Measurements from ENCODE around the gene GOLPH3.
"Not testable (repeated sequence)": the region's sequence is repeated elsewhere in the genome, so short reads cannot be mapped to it uniquely, and the experiment has no call there.

Gene GOLPH3

DNA sequence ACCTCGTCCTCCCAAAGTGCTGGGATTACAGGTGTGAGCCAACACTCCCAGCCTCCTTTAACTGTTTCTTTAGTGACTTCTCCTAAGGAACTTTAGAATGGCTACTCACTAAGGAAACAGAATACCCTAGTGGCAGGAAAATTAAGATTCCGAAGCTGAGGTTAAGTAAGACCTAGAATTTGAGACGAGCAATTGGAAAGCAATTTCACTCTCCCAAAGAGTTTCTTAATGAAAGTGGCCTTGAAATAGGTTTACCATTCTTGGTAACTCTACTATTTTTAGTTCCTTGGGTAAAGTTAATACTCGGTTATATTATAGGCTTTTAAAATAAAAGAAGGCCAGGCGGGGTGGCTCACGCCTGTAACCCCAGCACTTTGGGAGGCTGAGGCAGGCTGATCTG, 22.9 kb upstream of the GOLPH3 start:
- H3K4me3 ChIP-seq (ENCODE audit: low read length): no peak overlapping the region
- H3K9ac ChIP-seq (ENCODE audit: low read length): no peak overlapping the region
- H3K9me3 ChIP-seq (ENCODE audit: control insufficient read depth, low read length): no peaks in the 10 kb centered on the region
- H3K4me1 ChIP-seq (ENCODE audit: control insufficient read depth, insufficient read depth, low read length): peaks cover 19% of the 10 kb centered on the region
- H3K36me3 ChIP-seq (ENCODE audit: control insufficient read depth, insufficient read depth, low read length): no peaks in the 10 kb centered on the region
- H3K27me3 ChIP-seq (ENCODE audit: control insufficient read depth, insufficient read depth, low read length): no peaks in the 10 kb centered on the region

DNA sequence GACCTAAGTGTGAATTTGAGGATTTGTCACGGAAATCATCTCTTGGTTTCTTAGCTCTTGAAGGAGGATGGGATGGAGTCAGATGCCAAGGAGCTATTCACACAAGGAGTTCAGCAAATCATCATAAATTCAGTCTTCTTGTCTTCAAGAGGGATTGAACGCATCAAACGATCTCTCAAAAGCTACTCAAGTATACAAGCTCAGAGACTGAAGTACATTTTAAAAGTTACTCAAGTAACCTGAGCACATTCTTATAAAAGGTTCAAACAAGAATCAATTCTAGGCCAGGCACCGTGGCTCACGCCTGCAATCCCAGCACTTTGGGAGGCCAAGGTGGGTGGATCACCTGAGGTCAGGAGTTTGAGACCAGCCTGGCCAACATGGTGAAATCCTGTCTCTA, 21.1 kb upstream of the GOLPH3 start:
- H3K4me3 ChIP-seq (ENCODE audit: low read length): no peak overlapping the region
- H3K9ac ChIP-seq (ENCODE audit: low read length): no peak overlapping the region
- H3K27me3 ChIP-seq (ENCODE audit: control insufficient read depth, insufficient read depth, low read length): no peaks in the 10 kb centered on the region
- H3K9me3 ChIP-seq (ENCODE audit: control insufficient read depth, low read length): no peaks in the 10 kb centered on the region
- peaks cover 9% of the 10 kb centered on the region for H3K4me1 ChIP-seq (ENCODE audit: control insufficient read depth, insufficient read depth, low read length)
- H3K36me3 ChIP-seq (ENCODE audit: control insufficient read depth, insufficient read depth, low read length): no peaks in the 10 kb centered on the region

DNA sequence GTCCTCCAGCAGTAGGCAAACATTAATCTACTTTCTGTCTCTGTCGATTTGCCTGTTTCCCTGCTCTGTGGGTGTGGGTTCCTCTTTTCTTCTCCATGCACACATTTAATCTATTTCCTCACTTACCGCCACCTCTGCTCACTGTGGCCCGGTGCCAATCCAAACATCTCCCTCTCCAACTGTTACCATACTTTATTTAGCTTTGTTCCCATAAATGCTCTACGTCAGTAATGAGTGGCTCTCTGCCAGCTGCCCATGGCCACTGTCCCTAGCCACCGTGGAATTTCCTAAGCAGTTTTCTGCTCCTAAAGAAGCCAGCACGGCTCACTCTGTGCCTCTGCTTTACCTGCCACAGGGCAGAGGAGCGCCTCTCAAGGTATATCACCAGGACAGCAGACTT, 19.5 kb upstream of the GOLPH3 start:
- H3K4me3 ChIP-seq (ENCODE audit: low read length): no peak overlapping the region
- H3K9me3 ChIP-seq (ENCODE audit: control insufficient read depth, low read length): no peaks in the 10 kb centered on the region
- peaks cover 9% of the 10 kb centered on the region for H3K4me1 ChIP-seq (ENCODE audit: control insufficient read depth, insufficient read depth, low read length)
- H3K27me3 ChIP-seq (ENCODE audit: control insufficient read depth, insufficient read depth, low read length): no peaks in the 10 kb centered on the region
- peak overlapping the region; percentile 42 for H3K9ac ChIP-seq (ENCODE audit: low read length)
- H3K36me3 ChIP-seq (ENCODE audit: control insufficient read depth, insufficient read depth, low read length): no peaks in the 10 kb centered on the region

DNA sequence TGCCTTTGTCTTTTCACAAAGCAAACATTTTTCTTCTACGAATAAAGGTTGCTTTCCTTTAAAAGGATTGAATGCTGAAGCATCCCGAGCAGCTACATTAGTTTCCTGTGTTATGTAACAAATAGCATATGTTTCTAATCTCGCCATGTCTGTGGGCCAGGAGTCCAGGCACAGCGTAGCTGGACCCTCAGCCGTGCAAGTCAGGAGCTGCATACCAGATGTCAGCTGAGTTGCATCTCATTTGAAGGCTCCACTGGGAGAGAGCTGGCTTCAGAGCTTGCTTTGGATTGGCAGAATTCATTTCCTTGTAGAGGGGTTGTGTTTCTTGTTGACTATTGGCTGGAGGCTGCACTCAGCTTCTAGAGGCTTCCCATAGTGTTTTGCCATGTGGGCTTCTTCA, 16.0 kb upstream of the GOLPH3 start:
- H3K9ac ChIP-seq (ENCODE audit: low read length): no peak overlapping the region
- no peaks in the 10 kb centered on the region for H3K36me3 ChIP-seq (ENCODE audit: control insufficient read depth, insufficient read depth, low read length)
- H3K4me1 ChIP-seq (ENCODE audit: control insufficient read depth, insufficient read depth, low read length): peaks cover 9% of the 10 kb centered on the region
- no peaks in the 10 kb centered on the region for H3K27me3 ChIP-seq (ENCODE audit: control insufficient read depth, insufficient read depth, low read length)
- no peaks in the 10 kb centered on the region for H3K9me3 ChIP-seq (ENCODE audit: control insufficient read depth, low read length)
- no peak overlapping the region for H3K4me3 ChIP-seq (ENCODE audit: low read length)

DNA sequence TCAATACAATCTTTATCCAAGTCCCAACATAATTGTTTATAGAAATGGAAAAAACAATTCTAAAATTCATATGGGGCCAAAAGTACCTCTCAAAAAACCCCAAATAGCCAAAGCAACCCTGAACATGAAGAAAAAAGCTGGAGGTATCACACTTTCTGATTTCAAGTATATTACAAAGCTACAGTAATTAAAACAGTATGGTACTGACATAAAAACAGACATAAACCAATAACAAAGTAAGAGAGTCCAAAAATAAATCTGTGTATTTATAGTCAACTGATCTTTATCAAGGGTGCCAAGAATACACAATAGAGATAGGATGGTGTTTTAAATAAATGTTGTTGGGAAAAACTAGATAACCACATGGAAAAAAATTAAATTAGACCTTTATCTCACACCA, 13.6 kb upstream of the GOLPH3 start:
- H3K27me3 ChIP-seq (ENCODE audit: control insufficient read depth, insufficient read depth, low read length): no peaks in the 10 kb centered on the region
- H3K36me3 ChIP-seq (ENCODE audit: control insufficient read depth, insufficient read depth, low read length): no peaks in the 10 kb centered on the region
- no peaks in the 10 kb centered on the region for H3K9me3 ChIP-seq (ENCODE audit: control insufficient read depth, low read length)
- no peak overlapping the region for H3K4me3 ChIP-seq (ENCODE audit: low read length)
- H3K9ac ChIP-seq (ENCODE audit: low read length): no peak overlapping the region
- H3K4me1 ChIP-seq (ENCODE audit: control insufficient read depth, insufficient read depth, low read length): no peaks in the 10 kb centered on the region

DNA sequence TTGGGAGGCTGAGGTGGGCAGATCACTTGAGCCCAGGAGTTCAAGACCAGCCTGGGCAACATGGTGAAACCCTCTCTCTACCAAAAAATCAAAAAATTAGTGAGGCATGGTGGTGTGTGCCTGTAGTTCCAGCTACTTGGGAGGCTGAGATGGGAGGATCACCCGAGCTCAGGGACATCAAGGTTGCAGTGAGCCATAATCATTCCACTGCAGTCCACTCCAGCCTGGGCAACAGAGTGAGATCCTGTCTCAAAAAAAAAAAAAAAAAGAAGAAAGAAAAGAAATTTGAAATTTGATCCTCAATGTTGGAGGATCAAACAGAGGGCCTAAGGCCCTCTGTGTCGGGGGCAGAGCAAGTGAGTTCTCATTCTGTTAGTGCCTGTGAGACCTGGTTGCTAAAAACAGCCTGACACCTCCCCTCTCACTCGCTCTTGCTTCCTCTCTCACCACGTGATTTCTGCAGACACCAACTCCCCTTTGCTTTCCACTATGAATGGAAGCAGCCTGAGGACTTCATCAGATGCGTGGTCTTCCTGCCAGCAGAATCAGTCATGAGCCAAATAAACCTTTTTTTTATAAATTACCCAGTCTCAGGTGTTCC, 8.4 kb upstream of the GOLPH3 start:
- Histone ChIP-seq H3K27me3 (ENCODE audit: control insufficient read depth, insufficient read depth, low read length) (no peaks in the 10 kb centered on the region), H3K36me3 (ENCODE audit: control insufficient read depth, insufficient read depth, low read length) (no peaks in the 10 kb centered on the region), H3K4me1 (ENCODE audit: control insufficient read depth, insufficient read depth, low read length) (no peaks in the 10 kb centered on the region), H3K9me3 (ENCODE audit: control insufficient read depth, low read length) (no peaks in the 10 kb centered on the region), H3K9ac (ENCODE audit: low read length) (no peak overlapping the region), H3K4me3 (ENCODE audit: low read length) (no peak overlapping the region)

DNA sequence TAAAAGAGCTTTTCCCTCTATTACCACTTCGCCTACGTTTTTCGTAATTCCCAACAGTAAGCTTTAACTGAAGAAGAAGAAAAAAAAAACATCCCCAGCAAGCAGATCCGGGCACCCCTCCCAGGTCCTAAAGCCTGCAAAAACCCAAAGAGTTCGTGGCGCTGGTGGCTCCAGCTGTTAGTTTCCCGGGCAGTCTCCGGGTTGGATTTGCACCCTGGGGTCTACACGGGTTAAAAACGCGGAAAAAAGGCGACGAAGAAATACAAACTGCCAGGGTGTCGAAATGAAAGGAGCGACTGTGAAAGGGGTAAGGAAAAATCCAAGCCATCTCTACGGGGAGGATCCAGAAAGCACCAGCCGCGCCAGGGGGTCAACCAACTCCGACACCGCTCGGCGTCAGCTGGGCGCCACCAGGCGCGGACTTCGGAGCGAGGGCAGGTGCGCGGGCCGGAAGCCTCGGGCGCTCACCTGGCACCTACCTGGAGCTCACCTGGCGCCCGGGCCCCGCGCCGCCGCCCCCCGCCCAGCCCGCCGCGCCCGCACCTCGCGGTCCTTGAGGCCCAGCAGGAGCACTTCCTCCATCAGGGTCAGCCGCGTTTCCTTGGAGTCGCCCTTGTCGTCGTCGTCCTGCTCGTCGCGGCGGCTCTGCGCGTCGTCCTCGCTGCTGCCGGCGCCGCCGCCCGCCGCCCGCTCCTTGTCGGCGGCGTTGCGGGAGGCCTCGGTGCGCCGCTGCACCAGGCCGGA, 680 bp downstream of the GOLPH3 start:
- no peaks in the 10 kb centered on the region for H3K4me1 ChIP-seq (ENCODE audit: control insufficient read depth, insufficient read depth, low read length)
- H3K9ac ChIP-seq (ENCODE audit: low read length): peak overlapping the region; percentile 100
- H3K27me3 ChIP-seq (ENCODE audit: control insufficient read depth, insufficient read depth, low read length): no peaks in the 10 kb centered on the region
- no peaks in the 10 kb centered on the region for H3K9me3 ChIP-seq (ENCODE audit: control insufficient read depth, low read length)
- H3K4me3 ChIP-seq (ENCODE audit: low read length): peak overlapping the region; percentile 100
- no peaks in the 10 kb centered on the region for H3K36me3 ChIP-seq (ENCODE audit: control insufficient read depth, insufficient read depth, low read length)

DNA sequence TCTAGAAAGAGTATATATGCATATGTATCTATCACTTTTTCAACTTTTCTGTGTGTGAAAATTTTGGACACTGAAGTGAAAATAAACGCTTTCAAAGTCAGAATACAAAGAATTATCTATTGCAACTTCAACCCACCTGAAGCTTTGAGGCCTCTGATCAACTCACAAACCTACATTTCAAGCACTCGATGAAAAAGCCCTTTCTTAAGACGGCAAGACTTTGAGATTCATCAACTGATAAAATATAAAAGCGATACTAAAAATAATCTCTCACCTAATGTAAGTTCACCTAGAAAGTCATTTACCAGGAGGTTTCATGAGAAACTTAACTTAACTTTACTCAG, 1.2 kb downstream of the GOLPH3 start:
- Histone ChIP-seq H3K9ac (ENCODE audit: low read length) (peak overlapping the region; percentile 100), H3K4me1 (ENCODE audit: control insufficient read depth, insufficient read depth, low read length) (no peaks in the 10 kb centered on the region), H3K4me3 (ENCODE audit: low read length) (peak overlapping the region; percentile 100), H3K36me3 (ENCODE audit: control insufficient read depth, insufficient read depth, low read length) (no peaks in the 10 kb centered on the region), H3K27me3 (ENCODE audit: control insufficient read depth, insufficient read depth, low read length) (no peaks in the 10 kb centered on the region), H3K9me3 (ENCODE audit: control insufficient read depth, low read length) (no peaks in the 10 kb centered on the region)

DNA sequence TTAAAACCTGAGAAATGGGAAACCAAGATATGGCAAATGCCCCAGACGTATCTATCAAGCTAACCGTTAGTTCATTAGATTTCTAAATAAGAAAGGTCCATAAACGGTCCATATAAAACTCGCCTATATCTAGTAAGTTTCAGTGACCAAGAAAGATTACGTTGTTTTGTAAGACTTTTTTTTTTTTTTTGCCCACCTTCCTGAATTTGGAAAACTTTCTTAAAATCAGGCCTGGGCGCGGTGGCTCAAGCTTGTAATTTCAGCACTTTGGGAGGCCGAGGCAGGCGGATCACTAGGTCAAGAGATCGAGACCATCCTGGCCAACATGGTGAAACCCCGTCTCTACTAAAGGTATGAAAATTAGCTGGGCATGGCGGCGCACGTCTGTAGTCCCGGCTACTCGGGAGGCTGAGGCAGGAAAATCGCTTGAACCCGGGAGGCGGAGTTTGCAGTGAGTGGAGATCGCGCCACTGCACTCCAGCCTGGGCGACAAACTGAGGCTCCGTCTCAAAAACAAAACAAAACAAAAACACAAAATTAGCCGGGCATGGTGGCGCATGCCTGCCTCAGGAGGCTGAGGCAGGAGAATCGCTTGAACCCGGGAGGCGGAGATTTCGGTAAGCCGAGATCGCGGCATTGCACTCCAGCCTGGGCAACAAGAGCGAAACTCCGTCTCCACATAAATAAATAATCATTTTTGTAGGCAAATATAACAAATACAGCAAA, 1.8 kb downstream of the GOLPH3 start:
- peak overlapping the region; percentile 100 for H3K9ac ChIP-seq (ENCODE audit: low read length)
- H3K9me3 ChIP-seq (ENCODE audit: control insufficient read depth, low read length); H3K4me1 ChIP-seq (ENCODE audit: control insufficient read depth, insufficient read depth, low read length): not testable (repeated sequence)

DNA sequence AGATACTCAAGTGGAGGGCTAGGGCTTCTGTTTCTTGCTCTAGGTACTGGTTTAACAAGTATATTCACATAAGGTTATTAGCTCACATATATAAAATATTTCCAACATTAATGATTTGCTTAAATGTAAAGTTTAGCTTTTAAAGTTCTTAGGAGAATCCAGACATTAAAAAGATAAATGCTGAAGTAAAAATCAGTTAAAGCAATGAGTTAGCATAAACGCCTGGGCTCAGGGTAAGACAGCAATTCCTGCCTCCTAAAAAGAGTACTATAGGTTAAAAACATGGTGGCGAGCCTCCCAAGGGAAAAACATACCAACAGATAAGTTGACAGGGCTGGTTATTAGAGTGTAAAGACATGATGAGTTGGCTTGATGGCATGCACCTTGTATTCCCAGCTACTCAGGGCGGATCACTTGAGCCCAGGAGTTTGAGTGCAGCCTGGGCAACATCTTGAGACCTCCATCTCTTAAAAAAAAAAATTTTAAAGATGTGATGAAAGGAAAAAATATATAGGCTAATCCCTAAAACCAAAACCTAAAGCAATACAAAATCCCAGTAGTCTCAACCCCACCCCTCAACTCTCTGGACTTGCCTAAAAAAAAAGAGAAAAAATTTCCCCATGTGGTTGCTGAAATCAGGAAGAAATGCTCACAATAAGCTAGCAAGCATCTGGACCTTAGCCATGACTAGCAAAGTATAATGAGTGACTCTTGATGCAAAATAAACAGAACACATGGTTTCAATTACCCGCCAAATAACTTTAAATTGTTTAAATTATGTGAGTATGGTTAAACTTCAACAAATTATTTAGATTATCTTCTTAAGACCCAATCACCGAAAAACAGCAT, 3.6 kb downstream of the GOLPH3 start:
- H3K4me3 ChIP-seq (ENCODE audit: low read length): no peak overlapping the region
- H3K36me3 ChIP-seq (ENCODE audit: control insufficient read depth, insufficient read depth, low read length): no peaks in the 10 kb centered on the region
- no peak overlapping the region for H3K9ac ChIP-seq (ENCODE audit: low read length)
- H3K4me1 ChIP-seq (ENCODE audit: control insufficient read depth, insufficient read depth, low read length): peaks cover 4% of the 10 kb centered on the region
- H3K27me3 ChIP-seq (ENCODE audit: control insufficient read depth, insufficient read depth, low read length): no peaks in the 10 kb centered on the region
- no peaks in the 10 kb centered on the region for H3K9me3 ChIP-seq (ENCODE audit: control insufficient read depth, low read length)

More for the DNA sequence above, 1.8 kb downstream of the GOLPH3 start:
- H3K4me3 ChIP-seq (ENCODE audit: low read length): peak overlapping the region; percentile 100
- H3K27me3 ChIP-seq (ENCODE audit: control insufficient read depth, insufficient read depth, low read length); H3K36me3 ChIP-seq (ENCODE audit: control insufficient read depth, insufficient read depth, low read length): not testable (repeated sequence)

DNA sequence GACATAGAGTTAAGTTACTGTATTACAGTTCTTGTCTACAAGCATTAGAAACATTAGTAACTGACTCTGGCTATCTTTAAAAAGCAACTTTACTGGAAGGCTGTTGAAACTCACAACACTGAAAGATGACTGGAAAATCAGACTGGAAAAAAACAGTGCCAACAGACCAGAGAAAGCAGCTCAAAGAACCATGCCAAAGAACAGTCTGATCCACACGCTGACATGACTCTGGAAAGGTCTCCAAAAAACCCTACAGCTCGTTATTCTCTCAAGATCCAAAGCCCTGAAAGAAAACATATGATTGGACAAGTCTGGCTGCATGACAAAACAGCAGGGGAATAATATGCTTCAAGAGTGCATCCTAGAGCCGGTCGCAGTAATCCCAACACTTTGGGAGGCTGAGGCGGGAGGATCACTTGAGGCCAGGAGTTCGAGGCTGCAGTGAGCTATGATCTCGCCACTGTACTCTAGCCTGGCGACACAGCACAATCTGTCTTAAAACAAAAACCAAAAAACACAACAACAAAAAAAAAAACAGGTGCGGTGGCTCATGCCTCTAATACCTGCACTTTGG, 5.6 kb downstream of the GOLPH3 start:
- H3K9ac ChIP-seq (ENCODE audit: low read length): no peak overlapping the region
- peaks cover 5% of the 10 kb centered on the region for H3K4me1 ChIP-seq (ENCODE audit: control insufficient read depth, insufficient read depth, low read length)
- no peaks in the 10 kb centered on the region for H3K27me3 ChIP-seq (ENCODE audit: control insufficient read depth, insufficient read depth, low read length)
- no peaks in the 10 kb centered on the region for H3K9me3 ChIP-seq (ENCODE audit: control insufficient read depth, low read length)
- H3K4me3 ChIP-seq (ENCODE audit: low read length): no peak overlapping the region
- no peaks in the 10 kb centered on the region for H3K36me3 ChIP-seq (ENCODE audit: control insufficient read depth, insufficient read depth, low read length)

All from mucosa of stomach (tissue), 1 donor.